HEK293T (cell line): ENCODE measurements around the gene PDSS2.

Experiments
- CTCF ChIA-PET: fragments of 350-600 bp; formaldehyde crosslinking; extraction: SDS; loops from one replicate; lab custom pipeline; 2021; ENCODE audit warnings: antibody characterized with exemption, inconsistent platforms; lab: Yijun Ruan, JAX
- POLR2A ChIA-PET: fragments of 350-600 bp; formaldehyde crosslinking; extraction: SDS; loops from one replicate; lab custom pipeline; 2020; ENCODE audit warnings: antibody characterized with exemption, inconsistent platforms; lab: Yijun Ruan, JAX
- DNase-seq: peaks from one replicate; pipeline ENCODE4 v3.0.0; 2012; ENCODE audit warnings: mixed read lengths; ENCODE audit errors: extremely low spot score
- ARNT ChIP-seq: fragments of 450-650 bp; IDR thresholded peaks from 2 replicates; pipeline ENCODE4 v1.6.1; 2017; ENCODE audit warnings: mild to moderate bottlenecking
- BHLHE40 ChIP-seq: fragments of 450-650 bp; IDR thresholded peaks from 2 replicates; pipeline ENCODE4 v1.6.1; 2016; ENCODE audit warnings: mild to moderate bottlenecking, moderate library complexity, borderline replicate concordance
- CTBP1 ChIP-seq: fragments of 450-650 bp; IDR thresholded peaks from 2 replicates; pipeline ENCODE4 v1.6.1; 2016; ENCODE audit warnings: borderline replicate concordance
- ELF4 ChIP-seq: fragments of 450-650 bp; IDR thresholded peaks from 2 replicates; pipeline ENCODE4 v1.6.1; 2017; ENCODE audit warnings: antibody characterized with exemption
- FOXA1 ChIP-seq: fragments of 450-650 bp; IDR thresholded peaks from 2 replicates; pipeline ENCODE4 v1.6.1; 2016; ENCODE audit warnings: mild to moderate bottlenecking
- FOXK2 ChIP-seq: fragments of 450-650 bp; IDR thresholded peaks from 2 replicates; pipeline ENCODE4 v1.6.1; 2016; ENCODE audit warnings: mild to moderate bottlenecking
- FOXM1 ChIP-seq: fragments of 450-650 bp; IDR thresholded peaks from 2 replicates; pipeline ENCODE4 v1.6.1; 2017; ENCODE audit warnings: mild to moderate bottlenecking, borderline replicate concordance
- HDGF ChIP-seq: fragments of 450-650 bp; IDR thresholded peaks from 2 replicates; pipeline ENCODE4 v1.6.1; 2017; ENCODE audit warnings: antibody characterized with exemption, borderline replicate concordance
- L3MBTL2 ChIP-seq: fragments of 450-650 bp; conservative IDR thresholded peaks from 2 replicates; pipeline ENCODE4 v1.6.1; 2016; ENCODE audit warnings: mild to moderate bottlenecking
- LEF1 ChIP-seq: fragments of 450-650 bp; IDR thresholded peaks from 2 replicates; pipeline ENCODE4 v1.6.1; 2017; ENCODE audit warnings: mild to moderate bottlenecking, borderline replicate concordance
- NFRKB ChIP-seq: fragments of 450-650 bp; IDR thresholded peaks from 2 replicates; pipeline ENCODE4 v1.6.1; 2016; ENCODE audit warnings: mild to moderate bottlenecking, moderate library complexity
- PKNOX1 ChIP-seq: fragments of 450-650 bp; IDR thresholded peaks from 2 replicates; pipeline ENCODE4 v1.6.1; 2016
- SP1 ChIP-seq: fragments of 450-650 bp; IDR thresholded peaks from 2 replicates; pipeline ENCODE4 v1.6.1; 2017
- SUZ12 ChIP-seq: fragments of 450-650 bp; IDR thresholded peaks from 2 replicates; pipeline ENCODE4 v1.6.1; 2016; ENCODE audit warnings: mild to moderate bottlenecking
- TARDBP ChIP-seq: fragments of 450-650 bp; IDR thresholded peaks from 2 replicates; pipeline ENCODE4 v1.6.1; 2016
- ZNF384 ChIP-seq: fragments of 450-650 bp; IDR thresholded peaks from 2 replicates; pipeline ENCODE4 v1.6.1; 2016

The PDSS2 gene

GRCh38 chr6:107217248-107217647, 242.1 kb downstream of the PDSS2 start:
- POLR2A ChIA-PET = no interaction called here
- peak; percentile 13 for DNase-seq
- CTCF ChIA-PET = no interaction called here
- TF ChIP-seq PKNOX1 (peak; percentile 93), ARNT (no peak), CTBP1 (peak; percentile 78), NFRKB (no peak), ZNF384 (peak; percentile 94)

- ChIA-PET CTCF (no interaction called here), POLR2A (no interaction called here)
- DNase-seq = no peak
- no peak for TF ChIP-seq FOXK2
Observed at GRCh38 chr6:107216197-107216933, 243.0 kb downstream of the PDSS2 start.

GRCh38 chr6:107215334-107215733, 244.0 kb downstream of the PDSS2 start:
- no peak for DNase-seq
- TF ChIP-seq LEF1 = no peak
- TF ChIP-seq SUZ12 = no peak
- TF ChIP-seq ELF4 = no peak
- no peak for TF ChIP-seq FOXA1
- ChIA-PET POLR2A (no interaction called here), CTCF (no interaction called here)

GRCh38 chr6:107214655-107215054, 244.7 kb downstream of the PDSS2 start:
- CTCF ChIA-PET = no interaction called here

GRCh38 chr6:107209406-107210305, 249.7 kb downstream of the PDSS2 start:
- ChIA-PET CTCF (no interaction called here), POLR2A (no interaction called here)
- TF ChIP-seq ELF4 (no peak), ZNF384 (peak; percentile 58), HDGF (no peak)
- DNase-seq = no peak

More at GRCh38 chr6:107214655-107215054, 244.7 kb downstream of the PDSS2 start:
- no peak for DNase-seq
- POLR2A ChIA-PET = no interaction called here
- no peak for TF ChIP-seq L3MBTL2
- no peak for TF ChIP-seq FOXK2
- TF ChIP-seq ZNF384 = no peak
- no peak for TF ChIP-seq FOXM1
- TF ChIP-seq BHLHE40 = no peak
- TF ChIP-seq PKNOX1 = no peak
- TF ChIP-seq NFRKB = no peak

- CTCF ChIA-PET = no interaction called here
- TF ChIP-seq FOXA1 = no peak
- TF ChIP-seq SP1 = no peak
- no peak for TF ChIP-seq TARDBP
- TF ChIP-seq PKNOX1 = no peak
- no peak for TF ChIP-seq ARNT
- no peak for TF ChIP-seq ELF4
- no peak for TF ChIP-seq FOXM1
- no peak for TF ChIP-seq FOXK2
- no peak for TF ChIP-seq LEF1
- no peak for TF ChIP-seq HDGF
- TF ChIP-seq NFRKB = no peak
- no peak for TF ChIP-seq CTBP1
- no peak for TF ChIP-seq BHLHE40
- TF ChIP-seq ZNF384 = no peak
- TF ChIP-seq SUZ12 = no peak
- no peak for TF ChIP-seq L3MBTL2
- no peak for DNase-seq
- POLR2A ChIA-PET = no interaction called here
Observed at GRCh38 chr6:107207251-107207873, 252.0 kb downstream of the PDSS2 start.
